ENCODE results near the gene CA12.

GRCh38 chr15:63351170-63351569, 30.5 kb downstream of the CA12 start:
- TF ChIP-seq CTCF (conservative IDR thresholded peaks at IDR 0.05; ENCODE audit: low read length) (no peak), EZH2phosphoT487 (IDR thresholded peaks at IDR 0.05; ENCODE audit: borderline replicate concordance) (no peak)
